ENCODE results near the gene FBXO41.
A peak's percentile ranks its signal among the peaks of the same experiment; 100 is the strongest.
"Not testable (repeated sequence)": the region's sequence is repeated elsewhere in the genome, so short reads cannot be mapped to it uniquely, and the experiment has no call there.

The FBXO41 gene

GRCh38 chr2:73289304-73289703 is 5.0 kb upstream of the FBXO41 start:
- no peak for DNase-seq

GRCh38 chr2:73286134-73286655 is 1.9 kb upstream of the FBXO41 start:
- DNase-seq, result no peak

GRCh38 chr2:73285159-73285739 is 971 bp upstream of the FBXO41 start:
- DNase-seq, result peak; percentile 45

GRCh38 chr2:73283545-73284295 is 558 bp downstream of the FBXO41 start:
- peak; percentile 33 for DNase-seq

- DNase-seq, result no peak
Observed at GRCh38 chr2:73282924-73283544, 1.2 kb downstream of the FBXO41 start.

- DNase-seq, result no peak
Observed at GRCh38 chr2:73281244-73281643, 3.0 kb downstream of the FBXO41 start.

GRCh38 chr2:73279852-73280251 is 4.4 kb downstream of the FBXO41 start:
- no peak for DNase-seq

GRCh38 chr2:73272270-73272669 is 12.0 kb downstream of the FBXO41 start:
- no peak for DNase-seq

- no peak for DNase-seq
Observed at GRCh38 chr2:73269686-73270465, 14.4 kb downstream of the FBXO41 start.

- peak; percentile 84 for DNase-seq
Observed at GRCh38 chr2:73268830-73269685, 15.2 kb downstream of the FBXO41 start.

- no peak for DNase-seq
Observed at GRCh38 chr2:73268366-73268829, 15.9 kb downstream of the FBXO41 start.

- DNase-seq, result no peak
Observed at GRCh38 chr2:73267008-73267407, 17.3 kb downstream of the FBXO41 start.

- DNase-seq, result no peak
Observed at GRCh38 chr2:73266061-73266901, 18.0 kb downstream of the FBXO41 start.

- no peak for DNase-seq
Observed at GRCh38 chr2:73265298-73266060, 18.8 kb downstream of the FBXO41 start.

- DNase-seq, result no peak
Observed at GRCh38 chr2:73264783-73265182, 19.5 kb downstream of the FBXO41 start.

GRCh38 chr2:73264332-73264606 is 20.0 kb downstream of the FBXO41 start:
- DNase-seq, result no peak

GRCh38 chr2:73263540-73264331 is 20.5 kb downstream of the FBXO41 start:
- DNase-seq, result no peak

- DNase-seq, result not testable (repeated sequence)
Observed at GRCh38 chr2:73262691-73263429, 21.4 kb downstream of the FBXO41 start.

- no peak for DNase-seq
Observed at GRCh38 chr2:73262108-73262651, 22.1 kb downstream of the FBXO41 start.

Data from activated CD4-positive, alpha-beta T cell treated with anti-CD3 and anti-CD28 coated beads, Interleukin-10, Interleukin-2, amounts not matched to agents 100 ng/mL and 50 ng/mL, durations not matched to agents 16 hours and 8 hours (primary cell).